Astrocyte of the spinal cord (primary cell): ENCODE results near the gene E2F3.

Experiments
- DNase-seq: peaks from one replicate; pipeline ENCODE4 v3.0.0; 2011; ENCODE audit warnings: low read depth, low spot score
- H3K4me3 ChIP-seq: 2 replicates; pipeline ENCODE4 v1.5.1; 2011; ENCODE audit warnings: low read depth, mild to moderate bottlenecking, low read length, moderate library complexity
- CTCF ChIP-seq: IDR thresholded peaks from 2 replicates; pipeline ENCODE4 v1.5.1; 2012; ENCODE audit warnings: low read depth, mild to moderate bottlenecking, low read length, inconsistent platforms
- in situ Hi-C: cut with HindIII; loops from 2 replicates; pipeline ENCODE4 v1.10.0; 2017; ENCODE audit warnings: low sequenced_read_pairs

Gene E2F3

GRCh38 chr6:20447157-20447556, 45.5 kb downstream of the E2F3 start:
- no peak for TF ChIP-seq CTCF
- H3K4me3 ChIP-seq, result no peak overlapping the region
- no peak for DNase-seq
- in situ Hi-C loops, result no loop called here

- no peak overlapping the region for H3K4me3 ChIP-seq
- in situ Hi-C loops, result no loop called here
- no peak for DNase-seq
- TF ChIP-seq CTCF, result no peak
Measured at GRCh38 chr6:20447581-20448132, 46.0 kb downstream of the E2F3 start.

GRCh38 chr6:20448828-20449227, 47.1 kb downstream of the E2F3 start:
- TF ChIP-seq CTCF, result no peak
- in situ Hi-C loops, result no loop called here

GRCh38 chr6:20454204-20454824, 52.6 kb downstream of the E2F3 start:
- DNase-seq, result no peak
- in situ Hi-C loops, result no loop called here
- no peak for TF ChIP-seq CTCF
- H3K4me3 ChIP-seq, result no peak overlapping the region

More at GRCh38 chr6:20448828-20449227, 47.1 kb downstream of the E2F3 start:
- DNase-seq, result no peak
- no peak overlapping the region for H3K4me3 ChIP-seq

GRCh38 chr6:20455251-20455940, 53.7 kb downstream of the E2F3 start:
- TF ChIP-seq CTCF, result no peak
- DNase-seq, result peak; percentile 22
- no peak overlapping the region for H3K4me3 ChIP-seq
- in situ Hi-C loops, result no loop called here

GRCh38 chr6:20458027-20458894, 56.6 kb downstream of the E2F3 start:
- TF ChIP-seq CTCF, result no peak
- no peak for DNase-seq
- H3K4me3 ChIP-seq, result no peak overlapping the region
- in situ Hi-C loops, result no loop called here
